ENCODE results near the gene RPRM.
A peak's percentile ranks its signal among the peaks of the same experiment; 100 is the strongest.
"Not testable (repeated sequence)": the region's sequence is repeated elsewhere in the genome, so short reads cannot be mapped to it uniquely, and the experiment has no call there.

RPRM gene

DNA sequence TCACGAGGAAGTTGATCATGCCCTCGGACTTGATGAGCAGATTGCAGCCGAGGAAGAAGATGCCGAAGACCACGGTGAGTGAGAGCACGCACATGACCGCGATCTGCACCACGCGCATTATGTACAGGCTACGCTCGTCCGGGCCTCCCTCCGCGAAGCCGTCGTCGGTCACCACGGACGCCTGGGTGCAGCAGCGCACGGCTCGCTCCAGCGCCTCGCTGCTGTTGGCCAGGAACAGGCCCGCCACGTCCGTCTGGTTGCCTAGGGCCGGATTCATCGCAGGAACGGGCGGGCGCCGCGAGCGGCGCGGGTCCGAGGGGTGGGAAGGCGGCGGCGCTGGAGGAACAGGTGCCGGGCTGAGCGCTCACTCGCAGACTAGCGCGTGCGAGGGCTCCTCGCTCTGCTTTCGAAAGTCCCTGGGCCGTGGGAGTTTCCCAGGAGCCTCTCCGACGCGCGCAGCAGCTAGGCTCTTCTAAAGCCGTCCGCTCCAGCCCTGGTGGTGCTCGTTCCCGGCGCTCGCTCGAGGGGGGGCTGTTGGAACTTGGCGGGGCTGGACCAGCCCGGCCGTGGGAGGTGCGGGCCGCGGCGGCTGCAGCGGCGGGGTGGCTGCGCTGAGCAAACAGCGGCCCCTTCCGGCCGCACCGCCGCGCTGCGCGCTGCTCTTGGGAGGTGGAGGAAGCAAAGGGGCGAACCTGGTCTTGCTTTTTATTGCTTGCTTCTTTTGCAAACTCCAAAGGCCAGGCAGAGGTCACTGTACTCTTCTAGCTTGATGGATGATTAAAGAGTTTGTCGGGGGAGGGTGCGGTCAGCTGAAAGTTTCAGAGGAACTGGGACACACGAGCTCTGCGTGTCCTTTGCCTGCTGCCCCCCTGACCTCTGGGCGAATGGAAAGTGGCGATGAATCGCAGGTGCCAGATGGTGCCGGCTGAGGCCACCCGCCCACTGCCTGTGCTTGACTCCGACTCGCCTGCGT is at the start of gene RPRM:
TSS of gene RPRM (minus strand) at position 474 of the 973 bp plus-strand sequence. CDS start at position 277, 197 bp downstream.
- DNase-seq = peak; percentile 61

DNA sequence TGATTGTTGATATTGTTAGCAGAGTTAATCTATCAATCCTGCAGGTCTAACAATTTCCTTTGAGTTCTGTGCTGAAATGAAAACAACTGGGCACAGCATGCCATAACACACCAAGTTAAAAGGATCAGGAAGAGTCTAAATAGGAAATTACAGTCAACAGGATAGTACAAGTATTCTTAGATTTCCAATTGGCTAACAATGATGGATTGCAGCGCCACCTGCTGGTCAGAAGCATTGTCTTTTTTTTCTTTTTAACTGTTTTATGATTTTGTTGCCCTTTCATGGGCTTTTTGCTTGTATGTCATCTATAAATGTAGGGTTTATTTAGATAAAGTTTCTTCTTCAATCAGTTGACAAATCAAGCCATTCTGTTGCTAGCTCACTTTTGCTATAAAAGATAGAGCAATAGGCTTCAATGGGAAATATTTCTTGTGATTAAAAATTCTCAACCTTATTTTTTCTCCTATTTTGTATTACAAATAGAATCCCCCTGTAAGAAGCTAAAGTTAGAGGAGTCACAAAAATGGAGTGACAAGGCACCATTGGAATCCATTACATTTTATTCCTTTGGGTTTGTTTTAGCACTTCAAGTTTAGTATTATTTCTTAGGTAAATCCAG is 40.8 kb upstream of the RPRM start:
- peak; percentile 48 for DNase-seq

DNA sequence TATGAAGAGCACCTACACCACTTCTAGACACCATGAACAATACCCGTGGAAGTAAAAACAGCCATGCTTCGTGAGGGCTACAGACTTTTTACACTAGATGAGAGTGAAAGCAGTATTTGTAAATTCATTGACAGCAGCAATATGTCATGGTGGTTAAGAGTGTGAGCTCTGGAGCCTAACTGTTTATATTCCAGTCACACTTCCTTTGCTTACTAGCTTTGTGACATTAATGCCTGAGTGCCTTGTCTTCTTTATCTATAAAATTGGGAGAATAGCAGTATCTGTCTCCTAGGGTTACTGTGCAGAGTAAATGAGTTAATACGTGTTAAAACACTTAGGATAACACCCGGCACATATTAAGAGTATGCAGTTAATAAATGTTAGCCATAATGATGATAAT is 33.8 kb upstream of the RPRM start:
- DNase-seq = no peak

DNA sequence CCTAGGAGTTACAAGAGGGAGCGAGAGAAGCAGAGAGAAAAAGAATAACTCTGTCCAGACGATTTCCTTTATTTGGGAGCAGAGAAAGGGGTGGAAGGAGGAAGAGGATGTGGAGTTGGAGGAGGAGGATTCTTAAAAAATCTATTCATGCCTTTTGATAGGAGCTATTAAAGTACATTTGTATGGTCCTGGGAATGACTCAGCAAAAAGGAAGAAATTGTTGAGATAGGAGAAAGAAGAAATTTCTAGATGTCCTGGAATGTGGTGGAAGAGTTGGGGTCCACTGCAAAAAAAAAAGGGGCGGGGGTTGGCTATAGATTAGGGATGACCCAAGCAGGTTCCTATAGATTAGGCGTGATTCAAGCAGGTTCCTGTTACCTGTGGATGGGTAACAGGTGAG is 32.4 kb upstream of the RPRM start:
- DNase-seq = no peak

DNA sequence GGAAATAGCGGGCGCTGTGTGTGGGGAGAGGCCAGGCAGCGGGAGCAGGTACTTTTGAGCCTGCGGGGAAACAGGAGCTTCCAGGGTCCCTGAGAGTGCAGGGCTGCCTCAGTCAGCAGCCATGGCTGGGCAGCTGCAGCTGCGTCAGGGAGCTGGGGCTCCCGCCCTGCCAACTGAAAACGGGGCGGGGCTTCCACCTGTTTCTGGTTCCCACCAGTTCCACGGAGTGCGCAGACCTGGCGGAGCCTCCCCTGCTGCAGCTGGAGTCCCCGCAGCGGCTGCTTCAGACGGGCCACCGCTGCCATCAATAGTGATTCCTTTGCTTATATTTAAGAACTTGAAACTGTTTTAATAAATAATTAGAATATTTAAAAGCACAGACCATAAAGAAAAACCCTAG is 30.6 kb upstream of the RPRM start:
- no peak for DNase-seq

DNA sequence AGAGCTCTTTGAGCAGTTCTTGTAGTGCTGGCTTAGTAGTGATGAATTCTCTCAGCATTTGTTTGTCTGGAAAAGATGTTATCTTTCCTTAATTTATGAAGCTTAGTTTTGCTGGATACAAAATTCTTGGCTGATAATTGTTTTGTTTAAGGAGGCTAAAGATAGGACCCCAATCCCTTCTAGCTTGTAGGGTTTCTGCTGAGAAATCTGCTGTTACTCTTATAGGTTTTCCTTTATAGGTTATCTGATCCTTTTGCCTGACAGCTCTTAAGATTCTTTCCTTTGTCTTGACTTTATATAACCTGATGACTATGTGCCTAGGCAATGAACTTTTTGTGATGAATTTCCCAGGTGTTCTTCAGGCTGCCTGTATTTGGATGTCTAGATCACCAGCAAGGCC is 27.9 kb upstream of the RPRM start:
- not testable (repeated sequence) for DNase-seq

DNA sequence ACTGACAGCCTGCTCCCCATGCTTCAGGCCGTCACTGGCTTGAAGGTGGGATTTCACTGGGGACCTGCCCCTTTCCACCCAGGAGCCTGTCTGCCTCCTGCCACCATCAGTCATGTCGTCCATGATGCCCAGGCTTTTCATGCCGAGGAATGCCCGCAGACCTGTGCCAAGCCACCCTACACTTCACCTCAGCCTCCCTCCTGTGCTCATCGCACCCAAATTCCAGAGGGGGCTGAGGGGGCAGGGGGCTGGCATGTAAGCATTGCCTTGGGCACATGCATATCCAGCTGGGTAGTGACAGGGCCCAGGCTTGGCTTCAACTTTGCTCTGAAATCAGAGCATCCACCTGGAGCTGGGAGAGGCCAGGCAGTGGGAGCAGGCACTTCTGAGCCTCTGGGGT is 20.9 kb upstream of the RPRM start:
- no peak for DNase-seq

DNA sequence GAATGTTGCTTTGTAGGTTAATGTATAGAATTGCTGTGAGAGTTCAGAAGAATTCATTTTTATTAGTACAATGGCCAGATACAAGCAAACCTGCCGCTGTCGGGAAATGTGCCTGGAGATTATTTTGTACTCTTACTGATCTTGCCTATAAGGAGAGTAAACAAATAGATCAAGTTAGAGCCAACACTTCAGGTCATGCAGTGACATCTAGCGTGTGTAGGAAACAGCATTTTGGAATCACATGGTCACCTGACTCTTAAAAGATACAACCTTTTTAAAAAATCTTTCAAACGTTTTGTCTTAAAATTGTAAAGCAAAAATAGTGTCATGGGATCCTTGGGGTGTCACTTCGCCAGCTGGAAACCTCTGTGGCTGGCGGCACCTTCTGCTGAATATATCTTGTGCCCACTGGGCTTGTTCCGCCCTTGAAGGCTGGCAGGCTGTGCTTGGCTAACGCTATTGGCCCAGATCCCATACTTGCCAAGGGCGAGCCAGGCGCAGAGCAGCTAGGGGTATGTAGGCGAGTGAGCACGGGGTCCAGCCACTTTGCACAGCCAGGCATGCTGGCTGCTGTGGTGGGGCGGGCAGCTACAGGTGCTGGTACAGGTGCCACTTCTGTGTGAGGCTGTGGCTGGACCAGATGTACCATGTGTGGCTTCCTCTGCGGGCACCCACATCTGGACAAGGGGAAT is 19.5 kb upstream of the RPRM start:
- DNase-seq = no peak

DNA sequence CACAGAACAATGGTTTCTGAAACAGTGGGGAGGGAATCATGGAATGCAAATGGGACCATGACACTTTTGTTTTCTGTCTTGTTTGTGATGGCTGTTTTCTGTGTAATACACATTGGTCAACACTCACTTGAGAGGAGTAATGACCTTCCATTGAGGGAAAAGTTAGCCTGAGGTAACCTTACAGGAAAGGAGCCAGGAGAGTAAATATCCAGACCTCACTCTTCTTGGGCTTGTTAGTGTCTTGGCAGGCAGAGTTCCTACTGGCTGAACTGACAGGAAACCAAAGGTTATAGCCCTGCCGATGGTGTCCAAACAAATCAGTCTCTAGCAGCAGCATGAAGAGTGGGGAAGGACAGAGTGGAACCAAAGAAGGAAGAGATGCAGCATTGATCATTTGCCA is 17.2 kb upstream of the RPRM start:
- no peak for DNase-seq

DNA sequence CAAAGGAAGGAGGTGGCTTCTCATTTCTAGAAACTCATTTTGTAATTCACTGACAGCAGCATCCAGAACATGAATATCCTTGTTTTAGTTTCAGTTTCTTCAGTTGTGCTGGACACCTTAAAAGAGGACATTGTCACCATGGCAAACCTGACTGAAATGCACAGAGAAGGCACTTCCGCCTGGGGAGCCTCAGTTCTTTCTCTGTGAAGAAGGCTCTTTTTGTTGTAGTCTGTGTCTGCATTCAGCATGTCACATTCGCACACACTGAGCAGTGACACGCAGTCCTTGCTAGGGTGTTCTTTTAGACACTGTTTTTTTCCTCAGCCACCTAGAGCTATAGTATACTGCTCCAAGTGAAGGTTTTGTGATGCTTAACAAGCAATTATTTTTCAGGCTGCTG is 9.5 kb upstream of the RPRM start:
- DNase-seq = no peak

DNA sequence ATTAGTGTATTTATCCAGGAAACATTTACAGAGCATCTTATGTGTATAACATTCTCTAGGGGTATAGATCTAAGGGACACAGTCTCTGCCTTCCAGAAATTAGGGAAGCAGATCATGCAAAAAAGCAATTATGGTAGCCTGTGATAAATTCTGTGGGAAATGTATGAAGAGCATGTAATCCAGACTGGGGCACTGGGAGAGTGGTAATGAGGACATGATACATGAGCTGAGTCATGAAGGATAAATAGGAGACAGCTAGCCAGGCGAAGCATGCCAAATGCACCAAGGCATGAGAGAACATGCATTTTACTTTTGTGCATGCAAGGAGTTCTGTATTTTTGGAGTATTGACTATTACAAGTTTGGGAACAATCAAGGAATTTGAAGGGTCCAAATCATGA is 8.9 kb upstream of the RPRM start:
- no peak for DNase-seq

DNA sequence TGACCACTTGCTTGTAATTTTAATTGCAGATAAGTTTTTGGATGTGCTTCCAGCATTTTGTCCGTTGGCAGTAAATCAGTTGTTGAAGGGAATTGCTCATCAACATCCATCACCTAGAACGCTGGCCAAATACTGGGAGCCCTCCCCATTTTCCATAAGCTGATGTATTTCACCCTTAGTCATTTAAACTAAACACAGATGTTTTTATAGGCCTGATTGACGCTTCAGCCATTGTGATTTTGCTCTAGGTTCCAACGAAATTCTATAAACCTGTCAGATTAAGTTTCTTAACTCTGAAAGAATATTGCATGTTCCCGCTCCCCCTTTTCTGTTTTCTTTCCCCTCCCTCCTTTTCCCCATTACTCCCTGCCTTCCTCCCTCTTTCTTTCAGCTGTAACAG is 1.0 kb upstream of the RPRM start:
- DNase-seq = no peak

DNA sequence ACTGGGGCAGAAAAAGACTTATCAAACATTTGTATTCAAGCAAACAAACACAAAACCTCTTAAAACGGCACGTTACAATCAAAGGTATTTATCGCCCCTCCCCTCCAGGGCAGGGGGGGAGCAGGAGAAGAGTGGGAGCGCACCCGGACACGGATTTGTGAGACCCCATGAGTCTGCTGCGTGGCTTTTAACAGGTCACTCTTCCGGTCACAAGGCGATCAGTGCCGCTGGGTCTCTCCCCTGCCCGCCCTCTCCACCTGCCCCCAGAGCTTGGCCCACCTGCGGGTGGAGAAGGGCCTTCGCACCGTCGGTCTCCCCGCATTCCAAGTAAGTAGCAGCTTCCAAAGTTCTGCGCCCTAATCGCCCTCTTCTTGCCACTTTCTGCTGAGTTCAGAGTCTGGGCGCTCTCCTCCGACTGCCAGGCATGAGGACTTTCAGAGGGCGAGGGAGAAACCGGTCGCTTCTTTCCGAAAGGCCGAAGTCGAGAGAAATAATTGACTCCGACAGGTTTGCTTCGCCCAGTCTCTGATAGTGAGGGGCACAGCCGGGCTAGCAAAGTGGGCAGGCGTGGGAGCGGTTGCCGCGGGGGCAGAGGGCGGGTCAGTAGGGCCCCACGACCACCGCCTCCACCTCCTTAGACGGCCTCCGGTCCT is 800 bp downstream of the RPRM start:
- DNase-seq = no peak

DNA sequence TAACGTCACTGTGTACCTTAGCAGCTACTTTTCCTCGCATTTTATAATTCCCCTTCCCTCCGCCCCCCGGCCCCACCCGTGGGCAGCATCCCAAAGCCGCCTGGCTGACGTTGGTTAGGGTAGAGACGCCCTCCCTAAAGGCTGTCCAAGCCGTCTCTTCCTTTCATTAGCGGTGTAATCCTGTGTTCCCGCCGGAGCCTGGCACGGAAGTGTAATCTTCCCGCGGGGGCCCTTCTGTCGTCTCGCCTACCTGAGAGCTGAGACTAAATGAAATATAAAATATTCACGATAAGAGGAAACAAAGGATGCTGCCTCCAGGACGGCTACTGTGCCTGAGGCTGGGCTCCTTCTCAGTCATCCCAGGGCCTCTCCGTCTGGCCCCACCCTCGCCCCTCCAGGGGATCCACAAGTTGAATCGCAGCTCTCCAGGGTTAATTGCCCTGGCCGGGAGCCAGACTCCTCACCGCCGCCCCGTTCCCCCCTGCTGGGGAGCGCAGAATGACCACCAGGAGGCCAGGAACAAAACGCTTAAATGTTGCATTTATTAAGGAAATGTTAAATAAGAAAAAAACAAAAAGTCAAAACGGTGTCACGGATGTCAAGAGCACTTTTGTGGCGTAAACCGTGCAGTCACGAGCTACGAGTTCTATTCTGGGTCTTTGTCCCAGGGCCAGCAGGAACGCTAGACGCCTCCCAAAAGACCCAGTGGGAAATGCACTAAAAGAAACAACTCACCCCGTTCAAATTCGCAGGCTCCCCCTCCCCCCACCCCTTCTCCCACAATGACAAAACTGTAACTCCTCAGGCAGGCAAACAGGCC is 1.5 kb downstream of the RPRM start:
- DNase-seq = no peak

DNA sequence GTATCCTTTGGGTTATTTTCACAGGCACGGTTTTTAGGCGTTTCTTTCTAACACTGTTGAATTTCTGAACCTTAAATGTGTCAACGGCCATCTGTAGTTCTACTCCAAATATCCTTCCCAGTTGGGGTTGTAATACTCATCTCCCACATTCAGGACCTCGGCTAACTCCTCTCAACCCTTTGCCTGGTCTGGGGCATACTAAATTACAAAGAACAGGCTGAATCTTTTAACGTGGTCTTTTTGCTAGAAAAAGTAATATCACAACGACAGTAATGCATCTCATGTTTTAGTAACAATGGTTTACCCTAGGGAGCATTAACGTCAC is 2.1 kb downstream of the RPRM start:
- no peak for DNase-seq

DNA sequence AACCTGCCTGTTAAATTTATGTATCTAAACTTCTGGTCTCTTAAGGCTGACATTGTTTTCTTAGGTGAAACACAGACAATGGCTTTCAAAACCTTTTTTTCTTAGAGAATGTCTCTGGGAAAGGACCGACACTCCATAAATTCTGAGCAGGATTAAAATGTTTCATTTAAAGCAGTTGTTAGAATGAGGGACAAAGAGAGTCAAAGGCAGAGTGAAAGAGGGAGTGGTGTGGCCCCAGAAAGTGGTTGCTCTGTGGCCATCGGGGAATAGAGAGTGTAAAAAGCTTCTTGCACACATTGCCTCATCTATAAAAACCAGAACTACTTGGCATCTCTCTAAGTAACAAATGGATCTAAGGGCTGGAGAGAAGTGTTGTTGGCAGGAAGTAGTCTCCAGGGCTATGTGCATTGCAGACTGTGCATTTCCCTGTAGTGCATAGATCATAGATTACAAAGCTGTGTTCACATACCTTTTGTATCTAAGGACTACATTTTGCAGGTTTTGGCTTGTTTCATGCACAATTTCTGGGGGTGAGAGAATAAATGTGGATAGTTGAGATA is 3.6 kb downstream of the RPRM start:
- DNase-seq = no peak

DNA sequence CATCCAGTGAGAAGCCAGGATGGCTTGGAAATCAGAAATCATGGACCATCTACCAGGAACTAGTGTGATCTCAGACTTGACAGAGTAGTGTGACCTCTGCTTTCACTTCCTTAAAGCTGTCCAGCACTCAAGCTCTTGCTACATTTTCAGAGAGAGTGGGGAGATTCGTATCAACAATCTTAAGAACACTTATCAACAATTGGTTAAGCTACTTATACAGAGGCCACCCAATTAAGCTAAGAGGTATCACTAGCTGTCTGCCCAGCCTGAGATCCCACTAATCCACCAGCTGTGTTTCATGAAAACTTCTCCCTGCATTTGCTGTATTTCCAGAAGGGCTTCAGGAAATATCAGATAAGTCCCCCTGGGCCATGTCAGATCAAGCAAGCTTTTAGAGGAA is 4.2 kb downstream of the RPRM start:
- DNase-seq = no peak

DNA sequence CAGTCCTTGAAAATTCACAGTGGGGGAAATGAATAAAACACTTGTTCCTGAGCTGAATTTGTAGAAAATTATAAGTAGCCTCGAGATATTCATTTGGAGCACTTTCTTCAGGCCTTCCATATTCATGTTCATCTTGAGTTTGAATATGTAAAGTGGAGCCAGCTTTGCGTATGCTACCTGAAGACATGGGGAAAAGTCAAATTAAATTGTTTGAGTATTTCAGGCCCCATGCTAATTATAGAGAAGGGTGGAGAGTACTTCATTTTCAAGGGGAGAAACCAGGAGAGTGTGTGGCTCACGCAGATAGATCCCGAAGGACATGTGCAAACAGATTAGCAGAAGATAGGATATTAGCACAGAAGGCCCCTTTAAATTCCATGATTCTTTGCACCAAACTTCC is 7.7 kb downstream of the RPRM start:
- no peak for DNase-seq

DNA sequence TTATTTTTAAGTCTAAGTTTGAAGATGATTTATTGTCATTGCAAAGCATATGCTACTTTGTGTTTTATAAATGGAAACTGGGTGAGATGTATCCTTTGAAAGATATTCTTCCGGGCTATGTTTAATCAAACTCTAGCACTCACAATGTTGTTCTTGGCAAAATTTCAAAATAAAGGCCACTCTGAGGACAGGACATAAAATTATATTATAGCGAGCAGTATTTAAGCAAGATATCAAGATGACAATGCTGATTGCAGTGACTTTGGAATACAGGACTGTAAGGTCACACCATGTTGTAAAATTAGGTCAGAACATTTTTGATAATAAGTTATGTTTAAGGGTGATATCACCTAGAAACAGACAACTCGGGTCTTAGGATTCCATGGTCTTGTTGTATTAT is 14.2 kb downstream of the RPRM start:
- DNase-seq = no peak

DNA sequence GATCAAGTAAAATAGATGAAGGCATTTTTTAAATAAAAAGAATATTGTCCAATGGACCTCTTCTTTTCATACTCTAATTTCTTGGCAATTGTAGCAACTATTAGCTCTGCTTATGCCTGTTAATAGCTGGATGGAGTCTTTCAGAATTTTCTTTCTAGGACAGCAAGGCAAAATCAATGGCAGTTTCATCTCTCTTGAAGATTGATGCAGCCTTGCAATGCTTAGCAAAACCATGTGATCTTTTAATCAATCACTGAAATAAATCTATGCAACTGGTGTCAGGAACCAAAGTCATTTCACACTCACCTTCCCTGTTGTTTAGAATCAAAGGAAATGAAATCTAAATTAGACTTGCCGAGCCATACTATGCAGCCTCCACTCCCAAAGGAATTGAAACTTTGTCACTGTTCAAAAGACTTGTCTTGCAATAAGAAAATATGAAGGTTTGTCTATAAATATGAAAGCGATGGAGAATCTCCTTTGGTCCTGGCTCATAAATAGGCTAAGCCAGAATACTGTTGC is 16.2 kb downstream of the RPRM start:
- DNase-seq = no peak

DNA sequence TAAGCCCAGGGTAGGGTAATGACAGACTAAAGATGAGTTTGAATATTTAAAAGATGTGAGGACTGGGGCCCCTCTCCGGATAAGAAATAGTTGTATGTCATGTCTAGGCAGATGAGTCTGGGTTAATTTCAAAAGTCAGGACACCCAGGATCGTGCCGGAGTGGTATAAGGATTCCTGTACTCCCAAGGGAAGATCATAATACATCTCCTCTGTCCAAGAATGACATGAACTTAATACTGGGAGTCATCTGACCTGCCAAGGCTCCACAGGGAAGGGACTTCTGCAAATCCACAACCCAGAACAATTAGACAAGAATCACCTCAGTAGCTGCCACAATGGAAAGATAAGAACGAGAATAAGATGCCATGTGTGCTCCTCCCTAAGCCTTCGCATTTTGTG is 17.1 kb downstream of the RPRM start:
- no peak for DNase-seq

DNA sequence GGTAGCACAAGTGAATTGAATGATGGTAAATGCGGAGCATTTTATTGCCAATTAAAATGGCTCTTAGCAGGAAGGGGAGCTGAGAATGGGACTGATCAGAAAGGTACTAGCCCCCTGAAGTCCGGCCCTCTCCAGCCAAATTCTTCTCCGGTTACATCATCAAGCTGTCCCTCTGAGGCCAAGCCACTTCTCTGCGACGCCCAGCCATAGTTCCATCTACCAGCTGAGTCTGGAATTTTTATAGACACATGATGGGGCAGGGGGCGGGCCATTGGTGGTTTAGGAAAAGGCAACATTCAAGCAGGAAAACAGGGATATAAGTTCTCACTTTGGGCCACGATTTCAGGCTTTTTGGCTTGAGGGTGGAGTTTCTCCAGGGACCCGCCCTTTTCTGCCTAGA is 22.7 kb downstream of the RPRM start:
- no peak for DNase-seq

Data from activated CD4-positive, CD25-positive, alpha-beta regulatory T cell treated with anti-CD3 and anti-CD28 coated beads, Interleukin-2, amount 50 U/mL, for 72 hours (primary cell).